Activated CD4-positive, alpha-beta T cell treated with anti-CD3 and anti-CD28 coated beads, Interleukin-10, Interleukin-2, amounts not matched to agents 100 ng/mL and 50 ng/mL, durations not matched to agents 16 hours and 8 hours (primary cell): ENCODE measurements around the gene TMEM150B.

ENCODE experiments used
- DNase-seq: peaks from one replicate; pipeline ENCODE4 v3.0.0-alpha.2; 2020

TMEM150B gene

GRCh38 chr19:55275851-55276719, 49.1 kb downstream of the TMEM150B start:
- peak; percentile 47 for DNase-seq

GRCh38 chr19:55273978-55274707, 51.0 kb downstream of the TMEM150B start:
- DNase-seq = no peak

GRCh38 chr19:55272142-55272541, 53.0 kb downstream of the TMEM150B start:
- DNase-seq = no peak

- DNase-seq = no peak
Observed at GRCh38 chr19:55270172-55270942, 54.8 kb downstream of the TMEM150B start.

- DNase-seq = no peak
Observed at GRCh38 chr19:55269299-55269698, 55.8 kb downstream of the TMEM150B start.

- no peak for DNase-seq
Observed at GRCh38 chr19:55266840-55267239, 58.3 kb downstream of the TMEM150B start.

GRCh38 chr19:55266404-55266803, 58.7 kb downstream of the TMEM150B start:
- no peak for DNase-seq

- no peak for DNase-seq
Observed at GRCh38 chr19:55265723-55266386, 59.3 kb downstream of the TMEM150B start.

GRCh38 chr19:55265173-55265572, 60.0 kb downstream of the TMEM150B start:
- no peak for DNase-seq

GRCh38 chr19:55264531-55264930, 60.6 kb downstream of the TMEM150B start:
- no peak for DNase-seq
